OCI-LY7 (cell line): Measurements from ENCODE around the gene IFT27. TPM values are rescaled to one million over a fixed set of nuclear protein-coding genes. Genes with fewer than 3 reads are reported as not detected.

Experiments
- BruUV-seq: library from RNA; stranded (reverse); fragments of 400-500 nt; replicated peaks from 2 replicates; lab custom pipeline; 2021; lab: Mats Ljungman, UMichigan
- CTCF ChIA-PET: fragments of 300-600 bp; sonication (Branson Sonifier 250); formaldehyde crosslinking; loops from one replicate; lab custom pipeline; 2022; ENCODE audit warnings: antibody characterized with exemption; ENCODE audit not compliant: unreplicated experiment; lab: Charles Lee
- POLR2A ChIA-PET: fragments of 300-600 bp; sonication (Branson Sonifier 250); formaldehyde crosslinking; loops from one replicate; lab custom pipeline; 2022; ENCODE audit warnings: antibody characterized with exemption; lab: Charles Lee
- DNase-seq: peaks from one replicate; pipeline ENCODE4 v3.0.0-alpha.2; 2015; ENCODE audit warnings: low spot score
- H2AFZ ChIP-seq: fragments of 200-600 bp; sonication (generic), shearing (Covaris generic); 2 replicates; pipeline ENCODE4 v1.6.1; 2014; ENCODE audit warnings: mild to moderate bottlenecking, antibody characterized with exemption, low read length, moderate library complexity
- H3K27ac ChIP-seq: fragments of 200-600 bp; sonication (generic); 2 replicates; pipeline ENCODE4 v1.5.1; 2014; ENCODE audit warnings: mixed run types, low read depth, mild to moderate bottlenecking, moderate library complexity, low read length, inconsistent platforms; ENCODE audit not compliant: poor library complexity, severe bottlenecking
- H3K36me3 ChIP-seq: fragments of 200-600 bp; sonication (generic); 2 replicates; pipeline ENCODE4 v1.6.1; 2014; ENCODE audit warnings: mild to moderate bottlenecking, antibody characterized with exemption, low read length, moderate library complexity, mixed read lengths; ENCODE audit not compliant: insufficient read depth
- H3K4me1 ChIP-seq: fragments of 200-600 bp; sonication (generic); 2 replicates; pipeline ENCODE4 v1.5.1; 2014; ENCODE audit warnings: mild to moderate bottlenecking, low read length; ENCODE audit not compliant: insufficient read depth, poor library complexity, severe bottlenecking
- H3K4me2 ChIP-seq: fragments of 200-600 bp; sonication (generic); 2 replicates; pipeline ENCODE4 v1.6.1; 2014; ENCODE audit warnings: mild to moderate bottlenecking, low read length
- H3K4me3 ChIP-seq: fragments of 200-600 bp; sonication (generic); 2 replicates; pipeline ENCODE4 v1.5.1; 2014; ENCODE audit warnings: mild to moderate bottlenecking, low read depth, low read length; ENCODE audit not compliant: poor library complexity, severe bottlenecking
- H3K79me2 ChIP-seq: fragments of 200-600 bp; sonication (generic); 2 replicates; pipeline ENCODE4 v1.6.1; 2016; ENCODE audit warnings: low read depth, mild to moderate bottlenecking, low read length, moderate library complexity, mixed read lengths; ENCODE audit not compliant: insufficient read depth
- H3K9me2 ChIP-seq: fragments of 200-600 bp; sonication (generic); 2 replicates; pipeline ENCODE4 v1.6.1; 2016; ENCODE audit warnings: mild to moderate bottlenecking, low read length, mixed read lengths; ENCODE audit not compliant: insufficient read depth
- H3K9me3 ChIP-seq: fragments of 200-600 bp; sonication (generic); 2 replicates; pipeline ENCODE4 v1.6.1; 2014; ENCODE audit warnings: mild to moderate bottlenecking, mixed run types, low read length, mixed read lengths
- H4K20me1 ChIP-seq: fragments of 200-600 bp; sonication (generic); 2 replicates; pipeline ENCODE4 v1.6.1; 2014; ENCODE audit warnings: mild to moderate bottlenecking, antibody characterized with exemption, low read length, moderate library complexity, mixed read lengths; ENCODE audit not compliant: insufficient read depth
- CTCF ChIP-seq: fragments of 200-600 bp; sonication (generic); conservative IDR thresholded peaks from 2 replicates; pipeline ENCODE4 v1.5.1; 2014; ENCODE audit warnings: mild to moderate bottlenecking, antibody characterized with exemption, low read length, moderate library complexity, mixed read lengths
- EZH2phosphoT487 ChIP-seq: fragments of 200-600 bp; sonication (generic); IDR thresholded peaks from 2 replicates; pipeline ENCODE4 v1.6.1; 2018; ENCODE audit warnings: low read depth, borderline replicate concordance, mild to moderate bottlenecking, mixed run types, antibody characterized with exemption, low read length, moderate library complexity, mixed read lengths
- intact Hi-C: fragments of 100-400 bp; cut with micrococcal nuclease; formaldehyde crosslinking; loops from one replicate; pipeline ENCODE4 v1.10.0; 2022; ENCODE audit not compliant: unreplicated experiment
- total RNA-seq, 2 experiments: library from RNA; depleted of rRNA in 1 of 2; stranded (reverse); fragments of >200 nt in 1 of 2; shearing (Covaris generic) in 1 of 2; gene quantifications; 2 replicates each; pipeline ENCODE4 v1.2.3, GENCODE V29; 2014 to 2022

Gene IFT27
- total RNA-seq, 2 experiments from 2014 or later: 18.3 to 50.0 TPM

- no TSS peak for BruUV-seq
- Histone ChIP-seq H3K79me2 (no peaks in the 10 kb centered on the region), H3K27ac (no peak overlapping the region), H3K9me3 (no peaks in the 10 kb centered on the region), H4K20me1 (no peaks in the 10 kb centered on the region), H3K4me2 (no peak overlapping the region), H3K4me3 (no peak overlapping the region), H3K4me1 (no peaks in the 10 kb centered on the region), H3K9me2 (no peaks in the 10 kb centered on the region), H2AFZ (no peak overlapping the region), H3K36me3 (no peaks in the 10 kb centered on the region)
- intact Hi-C loops: no loop called here
- TF ChIP-seq CTCF: no peak
- TF ChIP-seq EZH2phosphoT487: no peak
- ChIA-PET POLR2A (interaction anchor here (0.6 kb wide), 1 partner anchor 179 kb away, joined by 6 read pairs; no protein-coding TSS in a partner anchor), CTCF (no interaction called here)
- DNase-seq: no peak
Measured at GRCh38 chr22:36790648-36791047, 14.7 kb upstream of the IFT27 start.

- H3K4me2 ChIP-seq: no peak overlapping the region
- ChIA-PET POLR2A (interaction anchor here (0.6 kb wide), 1 partner anchor 175 kb away, joined by 3 read pairs; no protein-coding TSS in a partner anchor), CTCF (interaction anchor here (0.6 to 1.1 kb wide), 2 partner anchors 193 to 289 kb away, joined by 3 to 5 read pairs; no protein-coding TSS in a partner anchor)
- H2AFZ ChIP-seq: no peak overlapping the region
- H3K27ac ChIP-seq: no peak overlapping the region
- intact Hi-C loops: no loop called here
- no peaks in the 10 kb centered on the region for H3K9me2 ChIP-seq
- no peak for DNase-seq
- TF ChIP-seq CTCF: no peak
- no peak for TF ChIP-seq EZH2phosphoT487
- H4K20me1 ChIP-seq: no peaks in the 10 kb centered on the region
- H3K4me3 ChIP-seq: no peak overlapping the region
- no peaks in the 10 kb centered on the region for H3K36me3 ChIP-seq
- BruUV-seq: no TSS peak
- no peaks in the 10 kb centered on the region for H3K79me2 ChIP-seq
- no peaks in the 10 kb centered on the region for H3K9me3 ChIP-seq
- H3K4me1 ChIP-seq: no peaks in the 10 kb centered on the region
Measured at GRCh38 chr22:36787204-36787988, 11.5 kb upstream of the IFT27 start.

GRCh38 chr22:36783743-36784142 lies 7.8 kb upstream of the IFT27 start:
- no peak for TF ChIP-seq CTCF
- no peak for TF ChIP-seq EZH2phosphoT487
- Histone ChIP-seq H3K4me3 (no peak overlapping the region), H2AFZ (no peak overlapping the region), H3K4me2 (no peak overlapping the region), H3K27ac (no peak overlapping the region), H3K36me3 (no peaks in the 10 kb centered on the region), H3K9me3 (no peaks in the 10 kb centered on the region), H3K79me2 (no peaks in the 10 kb centered on the region), H4K20me1 (no peaks in the 10 kb centered on the region), H3K4me1 (peaks cover 5% of the 10 kb centered on the region), H3K9me2 (no peaks in the 10 kb centered on the region)
- intact Hi-C loops: loop anchor here (2.0 to 5.0 kb wide), 2 partner anchors 236 to 261 kb away; no protein-coding TSS in a partner anchor
- no TSS peak for BruUV-seq
- CTCF ChIA-PET: interaction anchor here (0.6 kb wide), 1 partner anchor 83 kb away, joined by 3 read pairs; no protein-coding TSS in a partner anchor
- no peak for DNase-seq
- POLR2A ChIA-PET: no interaction called here
